ENCODE measurements around the gene C18orf63.

GRCh38 chr18:74329688-74330205 is 14.1 kb downstream of the C18orf63 start:
- TF ChIP-seq CTCF (conservative IDR thresholded peaks at IDR 0.05; ENCODE audit: low read depth, low read length) = no peak
- no peak for TF ChIP-seq EZH2 (IDR thresholded peaks at IDR 0.05; ENCODE audit: low read length, unreplicated experiment)
- TF ChIP-seq EZH2phosphoT487 (IDR thresholded peaks at IDR 0.05; ENCODE audit: borderline replicate concordance, low read length) = no peak

Data from PC-3 (cell line).